H1 (cell line): ENCODE results near the gene AQP2. TPM values are rescaled to one million over a fixed set of nuclear protein-coding genes. Genes with fewer than 3 reads are reported as not detected.

Experiments used
- FOSL1 ChIP-seq: IDR thresholded peaks from 2 replicates; pipeline ENCODE4 v1.6.1; 2011; ENCODE audit warnings: mild to moderate bottlenecking, low read depth, low read length, moderate library complexity; ENCODE audit not compliant: insufficient read depth
- RBBP5 ChIP-seq: IDR thresholded peaks from 2 replicates; pipeline ENCODE4 v1.7.1; 2012; ENCODE audit warnings: low read depth, mild to moderate bottlenecking, inconsistent platforms, low read length, moderate library complexity, borderline replicate concordance
- polyA plus RNA-seq, 7 experiments: library from polyadenylated mRNA; depleted of rRNA in 3 of 7; stranded (reverse) in 5 of 7; unstranded in 2 of 7; fragments of >200 nt in 5 of 7; fragments of 200-250 nt in 2 of 7; gene quantifications; 1 replicate in 5 of 7; 2 replicates in 1 of 7; 4 replicates in 1 of 7; pipeline versions ENCODE4 v1.2.1 to v1.2.3, GENCODE V29; 2011 to 2013; ENCODE audit warnings: missing spikeins in 2 of 7, mixed read lengths in 2 of 7
- total RNA-seq: library from RNA; stranded (reverse); fragmentation: NEBNext Ultra II Directional; extraction: Animal tissue kit (Norgen Biotek cat#: 25700); gene quantifications from 2 replicates; pipeline ENCODE4 v1.2.1, GENCODE V29; 2021
- TF ChIP-seq, protein P1 (sequence below): IDR thresholded peaks from 2 replicates; pipeline ENCODE4 v1.6.1; 2011; ENCODE audit warnings: low read length, improper control_type of control experiment
- TF ChIP-seq, protein P2 (sequence below): IDR thresholded peaks from 2 replicates; pipeline ENCODE4 v1.6.1; 2012; ENCODE audit warnings: inconsistent platforms
- TF ChIP-seq, protein P3 (sequence below): fragments of 300-600 bp; sonication (generic); IDR thresholded peaks from 2 replicates; pipeline ENCODE4 v1.7.1; 2012; ENCODE audit warnings: low read length, moderate library complexity, mild to moderate bottlenecking, inconsistent platforms; ENCODE audit not compliant: insufficient replicate concordance

Gene AQP2
- total and polyA plus RNA-seq, 2 of the 8 experiments (the other 6 are each of a cell fraction or from before 2014, with no cell fraction given) = not detected

GRCh38 chr12:49972641-49973360 is 22.3 kb downstream of the AQP2 start, which contains the start of gene AQP6 (continued):
- TF ChIP-seq, protein P1, sequence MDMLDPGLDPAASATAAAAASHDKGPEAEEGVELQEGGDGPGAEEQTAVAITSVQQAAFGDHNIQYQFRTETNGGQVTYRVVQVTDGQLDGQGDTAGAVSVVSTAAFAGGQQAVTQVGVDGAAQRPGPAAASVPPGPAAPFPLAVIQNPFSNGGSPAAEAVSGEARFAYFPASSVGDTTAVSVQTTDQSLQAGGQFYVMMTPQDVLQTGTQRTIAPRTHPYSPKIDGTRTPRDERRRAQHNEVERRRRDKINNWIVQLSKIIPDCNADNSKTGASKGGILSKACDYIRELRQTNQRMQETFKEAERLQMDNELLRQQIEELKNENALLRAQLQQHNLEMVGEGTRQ = no peak
- TF ChIP-seq, protein P2, sequence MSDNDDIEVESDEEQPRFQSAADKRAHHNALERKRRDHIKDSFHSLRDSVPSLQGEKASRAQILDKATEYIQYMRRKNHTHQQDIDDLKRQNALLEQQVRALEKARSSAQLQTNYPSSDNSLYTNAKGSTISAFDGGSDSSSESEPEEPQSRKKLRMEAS = no peak
- TF ChIP-seq FOSL1 (no peak), RBBP5 (no peak)
- TF ChIP-seq, protein P3, sequence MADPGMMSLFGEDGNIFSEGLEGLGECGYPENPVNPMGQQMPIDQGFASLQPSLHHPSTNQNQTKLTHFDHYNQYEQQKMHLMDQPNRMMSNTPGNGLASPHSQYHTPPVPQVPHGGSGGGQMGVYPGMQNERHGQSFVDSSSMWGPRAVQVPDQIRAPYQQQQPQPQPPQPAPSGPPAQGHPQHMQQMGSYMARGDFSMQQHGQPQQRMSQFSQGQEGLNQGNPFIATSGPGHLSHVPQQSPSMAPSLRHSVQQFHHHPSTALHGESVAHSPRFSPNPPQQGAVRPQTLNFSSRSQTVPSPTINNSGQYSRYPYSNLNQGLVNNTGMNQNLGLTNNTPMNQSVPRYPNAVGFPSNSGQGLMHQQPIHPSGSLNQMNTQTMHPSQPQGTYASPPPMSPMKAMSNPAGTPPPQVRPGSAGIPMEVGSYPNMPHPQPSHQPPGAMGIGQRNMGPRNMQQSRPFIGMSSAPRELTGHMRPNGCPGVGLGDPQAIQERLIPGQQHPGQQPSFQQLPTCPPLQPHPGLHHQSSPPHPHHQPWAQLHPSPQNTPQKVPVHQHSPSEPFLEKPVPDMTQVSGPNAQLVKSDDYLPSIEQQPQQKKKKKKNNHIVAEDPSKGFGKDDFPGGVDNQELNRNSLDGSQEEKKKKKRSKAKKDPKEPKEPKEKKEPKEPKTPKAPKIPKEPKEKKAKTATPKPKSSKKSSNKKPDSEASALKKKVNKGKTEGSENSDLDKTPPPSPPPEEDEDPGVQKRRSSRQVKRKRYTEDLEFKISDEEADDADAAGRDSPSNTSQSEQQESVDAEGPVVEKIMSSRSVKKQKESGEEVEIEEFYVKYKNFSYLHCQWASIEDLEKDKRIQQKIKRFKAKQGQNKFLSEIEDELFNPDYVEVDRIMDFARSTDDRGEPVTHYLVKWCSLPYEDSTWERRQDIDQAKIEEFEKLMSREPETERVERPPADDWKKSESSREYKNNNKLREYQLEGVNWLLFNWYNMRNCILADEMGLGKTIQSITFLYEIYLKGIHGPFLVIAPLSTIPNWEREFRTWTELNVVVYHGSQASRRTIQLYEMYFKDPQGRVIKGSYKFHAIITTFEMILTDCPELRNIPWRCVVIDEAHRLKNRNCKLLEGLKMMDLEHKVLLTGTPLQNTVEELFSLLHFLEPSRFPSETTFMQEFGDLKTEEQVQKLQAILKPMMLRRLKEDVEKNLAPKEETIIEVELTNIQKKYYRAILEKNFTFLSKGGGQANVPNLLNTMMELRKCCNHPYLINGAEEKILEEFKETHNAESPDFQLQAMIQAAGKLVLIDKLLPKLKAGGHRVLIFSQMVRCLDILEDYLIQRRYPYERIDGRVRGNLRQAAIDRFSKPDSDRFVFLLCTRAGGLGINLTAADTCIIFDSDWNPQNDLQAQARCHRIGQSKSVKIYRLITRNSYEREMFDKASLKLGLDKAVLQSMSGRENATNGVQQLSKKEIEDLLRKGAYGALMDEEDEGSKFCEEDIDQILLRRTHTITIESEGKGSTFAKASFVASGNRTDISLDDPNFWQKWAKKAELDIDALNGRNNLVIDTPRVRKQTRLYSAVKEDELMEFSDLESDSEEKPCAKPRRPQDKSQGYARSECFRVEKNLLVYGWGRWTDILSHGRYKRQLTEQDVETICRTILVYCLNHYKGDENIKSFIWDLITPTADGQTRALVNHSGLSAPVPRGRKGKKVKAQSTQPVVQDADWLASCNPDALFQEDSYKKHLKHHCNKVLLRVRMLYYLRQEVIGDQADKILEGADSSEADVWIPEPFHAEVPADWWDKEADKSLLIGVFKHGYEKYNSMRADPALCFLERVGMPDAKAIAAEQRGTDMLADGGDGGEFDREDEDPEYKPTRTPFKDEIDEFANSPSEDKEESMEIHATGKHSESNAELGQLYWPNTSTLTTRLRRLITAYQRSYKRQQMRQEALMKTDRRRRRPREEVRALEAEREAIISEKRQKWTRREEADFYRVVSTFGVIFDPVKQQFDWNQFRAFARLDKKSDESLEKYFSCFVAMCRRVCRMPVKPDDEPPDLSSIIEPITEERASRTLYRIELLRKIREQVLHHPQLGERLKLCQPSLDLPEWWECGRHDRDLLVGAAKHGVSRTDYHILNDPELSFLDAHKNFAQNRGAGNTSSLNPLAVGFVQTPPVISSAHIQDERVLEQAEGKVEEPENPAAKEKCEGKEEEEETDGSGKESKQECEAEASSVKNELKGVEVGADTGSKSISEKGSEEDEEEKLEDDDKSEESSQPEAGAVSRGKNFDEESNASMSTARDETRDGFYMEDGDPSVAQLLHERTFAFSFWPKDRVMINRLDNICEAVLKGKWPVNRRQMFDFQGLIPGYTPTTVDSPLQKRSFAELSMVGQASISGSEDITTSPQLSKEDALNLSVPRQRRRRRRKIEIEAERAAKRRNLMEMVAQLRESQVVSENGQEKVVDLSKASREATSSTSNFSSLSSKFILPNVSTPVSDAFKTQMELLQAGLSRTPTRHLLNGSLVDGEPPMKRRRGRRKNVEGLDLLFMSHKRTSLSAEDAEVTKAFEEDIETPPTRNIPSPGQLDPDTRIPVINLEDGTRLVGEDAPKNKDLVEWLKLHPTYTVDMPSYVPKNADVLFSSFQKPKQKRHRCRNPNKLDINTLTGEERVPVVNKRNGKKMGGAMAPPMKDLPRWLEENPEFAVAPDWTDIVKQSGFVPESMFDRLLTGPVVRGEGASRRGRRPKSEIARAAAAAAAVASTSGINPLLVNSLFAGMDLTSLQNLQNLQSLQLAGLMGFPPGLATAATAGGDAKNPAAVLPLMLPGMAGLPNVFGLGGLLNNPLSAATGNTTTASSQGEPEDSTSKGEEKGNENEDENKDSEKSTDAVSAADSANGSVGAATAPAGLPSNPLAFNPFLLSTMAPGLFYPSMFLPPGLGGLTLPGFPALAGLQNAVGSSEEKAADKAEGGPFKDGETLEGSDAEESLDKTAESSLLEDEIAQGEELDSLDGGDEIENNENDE = no peak
